Lung (tissue), 12 donors: ENCODE measurements around the gene HTR2B. TPM values are rescaled to one million over a fixed set of nuclear protein-coding genes. Genes with fewer than 3 reads are reported as not detected.
"Not testable (repeated sequence)": the region's sequence is repeated elsewhere in the genome, so short reads cannot be mapped to it uniquely, and the experiment has no call there.

Experiments used
- ATAC-seq: fragments of 200-7000 bp; cut with Tn5 transposase; one replicate; pipeline ENCODE4 v1.9.1; 2020; ENCODE audit warnings: moderate number of reproducible peaks; ENCODE audit not compliant: insufficient read depth, low FRiP score
- DNase-seq, 3 donors: peaks; one replicate each; pipeline ENCODE4 v3.0.0-alpha.2; 2013 to 2017
- H3K27ac ChIP-seq, 2 donors: one replicate each; pipeline ENCODE4 v1.5.1; 2013; ENCODE audit warnings: mild to moderate bottlenecking in 2 of 2, moderate library complexity in 2 of 2, control low read depth in 1 of 2, inconsistent platforms in 1 of 2, low read depth in 1 of 2, low read length in 1 of 2
- H3K27me3 ChIP-seq, 3 donors: one replicate each; pipeline ENCODE4 v1.5.1; 2013; ENCODE audit warnings: low read length in 2 of 3; ENCODE audit not compliant: control insufficient read depth in 3 of 3, insufficient read depth in 3 of 3
- H3K36me3 ChIP-seq, 4 donors: one replicate each; pipeline ENCODE4 v1.5.1; 2013; ENCODE audit warnings: low read length in 4 of 4, mild to moderate bottlenecking in 1 of 4, moderate library complexity in 1 of 4; ENCODE audit not compliant: control insufficient read depth in 4 of 4, insufficient read depth in 4 of 4
- H3K4me1 ChIP-seq, 5 donors: one replicate each; pipeline ENCODE4 v1.5.1; 2013; ENCODE audit warnings: low read length in 5 of 5, mild to moderate bottlenecking in 2 of 5, moderate library complexity in 1 of 5; ENCODE audit not compliant: control insufficient read depth in 5 of 5, insufficient read depth in 5 of 5
- H3K4me3 ChIP-seq: one replicate; pipeline ENCODE4 v1.5.1; 2013; ENCODE audit warnings: mild to moderate bottlenecking, control low read depth, moderate library complexity
- H3K9ac ChIP-seq, 2 donors: one replicate each; pipeline ENCODE4 v1.5.1; 2013; ENCODE audit warnings: low read length in 2 of 2, control low read depth in 1 of 2; ENCODE audit not compliant: insufficient read depth in 1 of 2
- H3K9me3 ChIP-seq, 4 donors: one replicate each; pipeline ENCODE4 v1.5.1; 2013; ENCODE audit warnings: low read length in 3 of 4, mild to moderate bottlenecking in 1 of 4, moderate library complexity in 1 of 4; ENCODE audit not compliant: control insufficient read depth in 4 of 4, insufficient read depth in 3 of 4
- WGBS, 2 donors: extraction: QIAGEN DNeasy Blood & Tissue Kit; methylation state at CpG; one replicate each; pipeline ENCODE4 v1.1.7; 2013; 5-methylcytosine and 5-hydroxymethylcytosine counted together
- polyA plus RNA-seq, 2 donors: library from polyadenylated mRNA; stranded (reverse); fragments of 200-250 nt; gene quantifications; one replicate each; pipeline ENCODE4 v1.2.1, GENCODE V29; 2013
- total RNA-seq, 2 donors: library from RNA; depleted of rRNA in 1 of 2; stranded (reverse); fragments of >200 nt in 1 of 2; gene quantifications; one replicate each; pipeline ENCODE4 v1.2.1, GENCODE V29; 2014 to 2021
- TF ChIP-seq, protein P1 (sequence below): IDR thresholded peaks from 2 replicates; pipeline ENCODE4 v1.5.1; 2012; ENCODE audit warnings: mild to moderate bottlenecking; ENCODE audit errors: control extremely low read depth, extremely low read depth
- donor health status: control.
- donor health status: control.
- donor health status: Bipolar disorder and iron deficiency.
- donor health status: healthy.
- donor health status: DM: yes; HTN: yes; CAD: no.

HTR2B gene
- total and polyA plus RNA-seq, 4 donors = 0.09 to 0.31 (median 0.16) TPM

DNA sequence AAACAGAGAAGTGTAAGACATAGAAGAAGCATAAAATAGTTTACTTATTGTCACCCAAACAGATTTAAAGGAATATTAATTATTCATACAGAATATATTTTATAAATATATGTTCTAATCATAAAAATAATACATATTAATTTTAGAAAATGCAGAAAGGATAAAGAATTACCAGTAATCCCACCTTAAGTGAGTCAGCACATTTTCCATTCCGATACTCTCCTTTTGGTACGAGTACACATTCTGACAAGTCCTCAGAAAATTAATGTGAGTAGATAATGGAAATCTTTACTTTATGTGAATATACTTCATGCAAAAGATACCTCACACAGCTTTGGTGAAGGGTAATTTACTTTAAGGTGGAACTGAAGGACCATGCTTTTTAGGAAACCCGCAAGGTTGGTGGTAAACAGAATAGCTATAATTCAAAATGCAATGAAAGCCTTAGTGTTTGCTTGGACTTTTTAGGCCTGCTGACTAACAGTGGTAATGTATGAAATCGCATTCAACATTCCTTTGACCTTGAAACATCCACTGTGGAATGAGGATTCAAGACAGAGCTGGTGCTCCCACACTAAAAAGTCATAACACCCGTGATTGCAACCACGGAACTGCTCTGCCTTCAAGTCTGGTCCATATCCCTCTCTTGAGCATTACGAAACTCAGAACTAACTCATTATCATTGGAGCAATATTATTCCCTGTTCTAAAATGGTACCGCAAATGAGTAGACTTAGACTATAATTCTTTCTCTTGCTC lies 28.1 kb upstream of the HTR2B start:
- H3K4me3 ChIP-seq = no peak overlapping the region
- H3K27me3 ChIP-seq = no peaks in the 10 kb centered on the region
- peaks cover 3 to 29% (median 9%) of the 10 kb centered on the region in 4 donors for H3K36me3 ChIP-seq
- no peaks in the 10 kb centered on the region for H3K9me3 ChIP-seq
- no peak overlapping the region for H3K9ac ChIP-seq
- H3K4me1 ChIP-seq = peaks cover 0 to 2% (median 0%) of the 10 kb centered on the region in 5 donors
- no peak overlapping the region for H3K27ac ChIP-seq
- TF ChIP-seq, protein P1, sequence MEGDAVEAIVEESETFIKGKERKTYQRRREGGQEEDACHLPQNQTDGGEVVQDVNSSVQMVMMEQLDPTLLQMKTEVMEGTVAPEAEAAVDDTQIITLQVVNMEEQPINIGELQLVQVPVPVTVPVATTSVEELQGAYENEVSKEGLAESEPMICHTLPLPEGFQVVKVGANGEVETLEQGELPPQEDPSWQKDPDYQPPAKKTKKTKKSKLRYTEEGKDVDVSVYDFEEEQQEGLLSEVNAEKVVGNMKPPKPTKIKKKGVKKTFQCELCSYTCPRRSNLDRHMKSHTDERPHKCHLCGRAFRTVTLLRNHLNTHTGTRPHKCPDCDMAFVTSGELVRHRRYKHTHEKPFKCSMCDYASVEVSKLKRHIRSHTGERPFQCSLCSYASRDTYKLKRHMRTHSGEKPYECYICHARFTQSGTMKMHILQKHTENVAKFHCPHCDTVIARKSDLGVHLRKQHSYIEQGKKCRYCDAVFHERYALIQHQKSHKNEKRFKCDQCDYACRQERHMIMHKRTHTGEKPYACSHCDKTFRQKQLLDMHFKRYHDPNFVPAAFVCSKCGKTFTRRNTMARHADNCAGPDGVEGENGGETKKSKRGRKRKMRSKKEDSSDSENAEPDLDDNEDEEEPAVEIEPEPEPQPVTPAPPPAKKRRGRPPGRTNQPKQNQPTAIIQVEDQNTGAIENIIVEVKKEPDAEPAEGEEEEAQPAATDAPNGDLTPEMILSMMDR = no peak
- ATAC-seq (no peak), DNase-seq (no peak)
- WGBS, 2 donors = 92 to 95% methylated on average over 8 of the region's 8 CpGs

DNA sequence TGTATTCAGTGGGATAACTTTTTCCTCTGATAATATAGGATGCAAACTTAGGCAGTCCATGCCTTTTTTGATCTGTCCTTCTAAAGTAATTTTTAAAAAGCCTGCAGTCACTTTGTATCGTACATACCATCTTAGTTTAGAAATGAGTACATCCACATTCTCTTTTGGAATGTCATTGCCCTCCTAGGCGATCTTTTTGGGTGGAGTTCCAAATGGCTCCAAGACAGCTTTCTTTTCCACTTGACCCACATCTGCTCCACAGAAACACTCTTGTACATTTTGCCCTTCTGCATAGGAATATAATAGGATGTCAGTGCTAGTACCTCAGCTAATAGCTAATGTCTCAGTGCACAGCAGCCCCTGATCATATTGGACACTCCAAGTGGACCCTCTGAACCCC lies 21.8 kb upstream of the HTR2B start:
- DNase-seq = no peak
- 86 to 91% methylated on average over 2 of the region's 2 CpGs for WGBS, 2 donors
- TF ChIP-seq, protein P1 = no peak
- H3K27ac ChIP-seq = no peak overlapping the region
- no peak overlapping the region for H3K4me3 ChIP-seq
- H3K27me3 ChIP-seq = no peaks in the 10 kb centered on the region
- no peaks in the 10 kb centered on the region for H3K9me3 ChIP-seq
- H3K36me3 ChIP-seq = peaks cover 5 to 12% (median 6%) of the 10 kb centered on the region in 4 donors
- H3K4me1 ChIP-seq = peaks cover 0 to 5% (median 0%) of the 10 kb centered on the region in 5 donors
- no peak overlapping the region for H3K9ac ChIP-seq
- ATAC-seq = no peak

DNA sequence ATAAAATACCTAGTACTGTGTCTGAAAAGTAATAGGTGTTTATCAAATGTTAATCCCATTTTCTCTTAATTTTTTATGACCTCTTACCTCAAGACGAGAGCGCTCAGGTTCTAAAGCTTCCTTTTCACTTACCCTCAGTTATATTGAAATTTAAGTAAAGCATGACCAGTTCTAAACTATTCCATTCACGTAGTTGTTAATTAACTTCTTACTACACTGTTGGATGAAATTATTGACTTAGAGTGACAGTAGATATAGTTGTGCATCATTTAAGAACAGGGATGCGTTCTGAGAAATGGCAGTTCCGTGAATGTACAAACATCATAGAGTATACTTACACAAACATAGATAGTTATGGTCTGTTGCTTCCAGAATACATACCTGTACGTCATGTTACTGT lies 20.1 kb upstream of the HTR2B start:
- WGBS, 2 donors = 98 to 99% methylated on average over 6 of the region's 6 CpGs
- peaks cover 0 to 5% (median 0%) of the 10 kb centered on the region in 5 donors for H3K4me1 ChIP-seq
- H3K27ac ChIP-seq = no peak overlapping the region
- no peak for DNase-seq
- no peak for ATAC-seq
- no peaks in the 10 kb centered on the region for H3K27me3 ChIP-seq
- H3K9me3 ChIP-seq = no peaks in the 10 kb centered on the region
- H3K36me3 ChIP-seq = peaks cover 5 to 12% (median 6%) of the 10 kb centered on the region in 4 donors
- TF ChIP-seq, protein P1 = no peak
- no peak overlapping the region for H3K9ac ChIP-seq
- H3K4me3 ChIP-seq = no peak overlapping the region

DNA sequence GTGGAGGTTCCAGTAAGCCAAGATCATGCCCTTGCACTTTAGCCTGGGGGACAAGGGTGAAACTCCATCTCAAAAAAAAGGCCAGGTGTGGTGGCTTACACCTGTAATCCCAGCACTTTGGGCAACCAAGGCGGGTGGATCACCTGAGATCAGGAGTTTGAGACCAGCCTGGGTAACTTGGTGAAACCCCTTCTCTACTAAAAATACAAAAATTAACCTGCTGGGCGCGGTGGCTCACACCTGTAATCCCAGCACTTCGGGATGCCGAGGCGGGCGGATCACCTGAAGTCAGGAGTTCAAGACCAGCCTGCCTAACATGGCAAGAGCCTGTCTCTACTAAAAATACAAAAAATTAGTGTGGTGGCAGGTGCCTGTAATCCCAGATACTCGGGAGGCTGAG lies 16.0 kb upstream of the HTR2B start:
- not testable (repeated sequence) for ATAC-seq, H3K27ac ChIP-seq, H3K4me3 ChIP-seq, H3K4me1 ChIP-seq, H3K27me3 ChIP-seq, H3K9ac ChIP-seq, DNase-seq, H3K9me3 ChIP-seq
- H3K36me3 ChIP-seq = peaks cover 0 to 11% (median 4%) of the 10 kb centered on the region in 4 donors
- WGBS, 2 donors = 99 to 100% methylated on average over 7 to 8 of the region's 8 CpGs
